HG02678 (cell line): ENCODE results near the gene SAC3D1.
A peak's percentile ranks its signal among the peaks of the same experiment; 100 is the strongest.
"Not testable (repeated sequence)": the region's sequence is repeated elsewhere in the genome, so short reads cannot be mapped to it uniquely, and the experiment has no call there.

Source experiments
- ATAC-seq: cut with Tn5 transposase; IDR thresholded peaks from one replicate; pipeline ENCODE4 v1.9.1; 2021; ENCODE audit warnings: mild to moderate bottlenecking, moderate library complexity; ENCODE audit not compliant: unreplicated experiment

SAC3D1 gene

GRCh38 chr11:65040847-65041622 lies at the start of gene SAC3D1:
TSS of gene SAC3D1 (plus strand) at chr11:65041210. CDS start at chr11:65041293, 83 bp downstream.
- peak; percentile 89 for ATAC-seq

DNA sequence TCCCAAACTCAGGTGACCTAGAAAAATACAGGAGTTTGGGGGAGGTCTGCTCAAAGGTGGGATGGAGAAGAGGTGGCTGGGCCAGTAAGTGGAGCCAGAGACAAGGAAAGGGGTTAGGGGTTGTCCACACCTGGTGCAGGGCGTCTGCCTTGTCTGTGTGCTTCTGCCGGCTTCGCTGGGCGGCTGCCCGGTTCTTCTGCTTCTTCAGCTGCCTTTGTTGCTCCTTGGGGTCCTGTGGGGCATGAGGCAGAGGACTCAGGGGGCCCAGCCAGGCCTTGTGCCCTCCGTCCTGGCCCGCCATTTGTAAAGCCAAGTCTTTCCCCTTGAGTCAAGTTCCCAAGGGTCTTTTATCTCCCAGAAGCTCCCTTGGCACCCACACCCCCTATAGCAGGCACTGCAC lies 46.7 kb upstream of the SAC3D1 start:
- ATAC-seq: no peak

DNA sequence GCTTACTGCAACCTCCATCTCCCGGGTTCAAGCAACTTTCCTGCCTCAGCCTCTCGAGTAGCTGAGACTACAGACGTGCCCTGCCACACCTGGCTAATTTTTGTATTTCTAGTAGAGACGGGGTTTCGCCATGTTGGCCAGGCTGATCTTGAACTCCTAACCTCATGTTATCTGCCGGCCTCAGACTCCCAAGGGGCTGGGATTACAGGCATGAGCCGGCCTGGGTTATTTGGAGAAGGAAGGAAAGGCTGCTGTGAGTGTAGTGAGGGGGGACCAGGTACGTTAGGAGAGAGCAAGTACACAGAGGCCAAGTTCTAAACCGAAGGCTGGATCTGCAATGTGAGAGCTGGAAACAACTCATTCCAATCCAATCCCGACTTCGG lies 44.7 kb upstream of the SAC3D1 start:
- no peak for ATAC-seq

DNA sequence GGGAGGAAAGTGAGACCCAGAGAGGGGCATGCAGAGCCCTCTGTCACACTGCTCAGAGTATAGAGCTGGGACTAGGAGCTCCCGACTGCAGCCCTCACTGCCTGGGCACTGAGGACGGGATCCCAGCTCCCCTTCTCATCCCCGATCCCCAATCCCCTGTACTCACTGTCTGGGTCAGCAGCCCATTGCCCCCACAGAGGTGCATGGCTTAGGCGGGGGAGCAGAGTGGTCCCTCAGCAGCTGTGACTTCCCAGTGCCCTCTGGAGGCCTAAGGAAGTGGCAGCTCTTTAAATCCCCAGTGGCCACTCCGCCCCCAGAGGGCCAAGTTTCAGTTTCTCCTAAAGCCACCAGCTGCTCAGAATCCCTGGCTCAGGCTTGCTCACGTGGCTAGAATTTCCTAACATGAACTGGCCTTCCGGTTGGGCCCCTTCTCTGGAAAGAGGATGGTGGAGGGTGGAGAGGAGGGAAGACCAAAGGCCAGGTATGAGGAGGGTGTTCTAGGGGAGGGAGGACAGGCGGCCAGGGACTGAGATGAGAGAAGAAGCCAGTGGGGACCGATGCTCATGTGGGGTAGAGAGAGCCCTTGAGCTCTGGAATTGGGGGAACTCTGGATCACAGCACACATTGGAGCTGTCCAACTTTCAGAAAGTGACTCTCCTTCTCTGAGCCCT lies 44.2 kb upstream of the SAC3D1 start, which contains the start of gene BATF2:
Gene BATF2 (minus strand): TSS at position 262 of the 671 bp plus-strand sequence. CDS start 57 bp downstream, at position 205.
- no peak for ATAC-seq

- no peak for ATAC-seq
Observed at GRCh38 chr11:64998141-64998540, 42.9 kb upstream of the SAC3D1 start.

GRCh38 chr11:64998690-64999431 lies 42.1 kb upstream of the SAC3D1 start:
- no peak for ATAC-seq

DNA sequence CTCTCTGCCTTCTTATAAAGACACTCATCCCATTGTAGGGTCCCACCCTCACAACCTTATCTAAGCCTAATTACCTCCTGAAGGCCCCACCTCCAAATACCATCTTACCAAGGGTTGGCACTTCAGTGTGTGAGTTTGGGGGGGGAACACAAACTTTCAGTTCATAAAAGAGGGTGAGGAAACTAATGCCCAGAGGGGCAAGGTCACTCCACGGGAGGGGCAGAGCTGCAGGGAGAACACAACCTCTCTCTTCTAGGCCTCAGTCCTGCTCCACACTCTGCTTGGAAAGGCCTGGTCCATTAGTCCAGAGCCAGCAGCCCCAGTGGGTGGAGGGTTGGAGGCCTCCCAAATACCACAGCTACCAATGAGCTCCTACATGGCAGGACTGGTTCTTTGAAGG lies 41.5 kb upstream of the SAC3D1 start:
- no peak for ATAC-seq

- ATAC-seq: no peak
Observed at GRCh38 chr11:65002706-65003105, 38.3 kb upstream of the SAC3D1 start.

DNA sequence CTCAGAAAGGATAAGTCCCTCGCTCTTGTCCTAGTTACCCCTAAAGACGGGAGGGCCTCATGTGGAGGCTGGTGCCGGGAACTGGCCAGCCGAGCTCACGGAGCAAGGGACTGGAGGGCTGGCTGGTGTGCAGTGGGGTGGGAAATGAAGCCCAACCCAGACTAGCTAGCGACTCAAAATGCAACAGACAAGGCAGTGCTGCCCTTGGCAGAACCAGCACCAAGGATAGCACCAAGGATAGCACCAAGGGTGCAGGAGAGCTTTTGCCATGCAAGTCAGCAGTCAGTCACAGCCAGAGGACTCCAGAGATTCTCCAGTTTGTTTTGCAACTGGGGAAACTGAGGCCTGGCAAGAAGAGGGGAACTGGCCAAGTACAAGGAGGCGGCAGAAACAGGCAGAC lies 37.7 kb upstream of the SAC3D1 start:
- ATAC-seq: no peak

GRCh38 chr11:65003968-65004367 lies 37.0 kb upstream of the SAC3D1 start:
- ATAC-seq: not testable (repeated sequence)

DNA sequence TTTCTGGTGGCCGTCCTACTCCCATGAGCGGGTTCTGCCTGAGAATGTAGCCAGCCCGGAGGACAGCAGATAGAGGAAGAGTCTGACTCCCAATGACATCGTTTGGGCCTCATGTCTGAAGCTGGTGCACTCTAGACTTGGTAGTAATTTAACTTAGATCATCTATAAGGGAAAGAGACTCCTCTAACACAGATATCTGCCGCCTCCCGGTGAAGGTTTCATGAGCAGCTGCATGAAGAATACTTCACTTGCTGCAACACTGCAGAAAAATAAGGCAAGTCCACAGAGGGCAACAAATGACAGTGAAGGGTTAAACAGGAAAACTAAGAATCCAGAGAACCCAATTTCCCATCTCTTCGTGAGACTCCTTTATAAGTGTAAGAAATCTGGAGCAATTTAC lies 33.0 kb upstream of the SAC3D1 start:
- ATAC-seq: no peak

GRCh38 chr11:65008873-65009272 lies 32.1 kb upstream of the SAC3D1 start:
- no peak for ATAC-seq

DNA sequence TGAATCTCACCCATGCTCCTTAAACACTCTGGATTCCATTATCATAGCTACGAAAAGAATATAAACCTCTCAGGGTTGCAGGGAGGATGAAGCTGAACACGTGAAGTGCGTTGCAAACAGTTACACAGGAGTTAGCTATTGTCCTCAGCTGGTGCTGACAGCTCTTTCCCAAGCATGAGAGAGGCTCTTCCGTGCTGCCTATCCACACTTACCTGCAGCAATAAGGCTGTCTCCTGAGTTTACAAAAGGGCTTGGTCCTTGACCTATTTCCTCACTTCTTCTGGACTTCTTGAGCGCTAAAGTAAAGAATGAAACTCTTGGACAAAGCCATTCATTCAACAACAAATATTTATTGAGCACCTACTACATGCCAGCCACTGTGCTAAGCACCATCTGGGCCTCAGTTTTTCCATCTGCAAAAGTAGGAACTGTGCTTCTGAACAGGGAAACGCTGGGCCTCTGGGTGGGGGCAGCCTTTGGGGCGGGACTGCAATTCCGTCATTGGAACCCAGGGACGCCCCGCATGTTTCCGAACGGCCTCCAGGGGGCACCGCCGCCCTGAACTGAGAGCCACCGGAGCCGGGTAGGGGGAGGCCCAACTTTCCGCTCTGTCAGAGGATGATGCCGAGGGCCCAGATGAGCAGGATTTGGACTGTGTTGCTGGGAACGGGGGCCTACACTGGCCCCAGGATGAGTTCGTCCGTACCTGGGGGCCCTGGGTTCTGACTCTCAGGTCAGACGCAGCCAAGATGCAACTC lies 27.7 kb upstream of the SAC3D1 start:
- ATAC-seq: peak; percentile 70

- ATAC-seq: peak; percentile 80
Observed at GRCh38 chr11:65013888-65014725, 26.9 kb upstream of the SAC3D1 start, which contains the start of gene ARL2. TSS of gene ARL2 (plus strand) at chr11:65014160. CDS start at chr11:65014208, 48 bp downstream.

- no peak for ATAC-seq
Observed at GRCh38 chr11:65014726-65015227, 26.2 kb upstream of the SAC3D1 start.

DNA sequence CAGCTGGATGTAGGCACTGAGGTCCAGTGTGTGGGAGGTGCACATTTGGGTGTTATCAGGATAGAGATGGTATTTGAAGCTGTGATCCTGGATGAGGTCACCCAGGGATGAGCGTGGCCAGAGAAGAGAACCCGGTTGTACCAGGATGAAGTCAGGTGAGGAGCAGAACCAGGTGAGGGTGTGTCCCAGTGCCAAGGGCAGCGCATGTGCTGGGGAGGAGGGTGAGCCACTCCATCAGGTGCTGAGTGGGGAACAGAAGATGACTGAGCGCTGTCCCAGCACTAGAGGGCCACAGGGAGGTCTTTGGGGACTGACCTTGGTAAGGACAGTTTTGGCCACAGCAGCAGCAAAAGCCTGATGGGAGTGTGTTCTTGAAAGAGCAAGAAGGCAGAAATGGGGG lies 24.3 kb upstream of the SAC3D1 start:
- ATAC-seq: no peak

DNA sequence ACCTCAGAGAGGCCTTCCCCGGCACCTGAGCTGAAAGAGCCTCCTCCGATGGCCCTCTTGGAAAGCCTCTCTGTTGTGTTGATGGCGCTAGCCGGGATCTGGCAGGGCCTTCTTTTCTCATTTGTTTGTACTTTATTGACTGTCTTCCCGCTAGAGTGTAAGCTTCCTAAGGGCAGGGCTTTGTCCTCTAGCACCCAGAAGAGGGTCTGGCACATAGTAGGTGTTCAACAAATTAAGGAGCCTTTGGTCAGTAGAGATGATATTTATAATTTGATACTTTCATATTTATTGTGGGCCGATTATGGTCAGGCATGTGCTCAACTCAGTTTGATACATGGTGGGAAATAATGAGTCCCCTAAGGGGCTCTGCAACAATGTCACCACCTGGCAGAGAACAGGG lies 23.1 kb upstream of the SAC3D1 start:
- no peak for ATAC-seq

DNA sequence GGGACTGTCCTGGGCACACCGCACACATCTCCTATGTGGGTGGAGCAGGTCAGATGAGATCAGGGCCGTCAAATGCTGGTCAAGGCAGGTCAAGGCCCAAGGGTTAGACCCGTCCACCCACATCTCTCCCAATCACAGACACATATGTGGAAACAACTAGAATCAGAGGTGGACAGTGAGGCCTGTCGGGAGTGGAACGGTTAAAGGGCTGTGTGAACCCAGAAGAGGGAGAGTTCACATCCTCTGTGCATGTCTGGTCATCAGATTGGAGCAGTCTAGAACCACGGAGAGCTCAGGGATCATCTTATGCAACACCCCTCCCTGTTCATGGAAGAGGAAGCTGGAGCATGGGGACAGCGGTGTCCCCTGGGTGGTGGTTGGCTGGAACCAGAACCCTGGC lies 21.2 kb upstream of the SAC3D1 start:
- no peak for ATAC-seq

DNA sequence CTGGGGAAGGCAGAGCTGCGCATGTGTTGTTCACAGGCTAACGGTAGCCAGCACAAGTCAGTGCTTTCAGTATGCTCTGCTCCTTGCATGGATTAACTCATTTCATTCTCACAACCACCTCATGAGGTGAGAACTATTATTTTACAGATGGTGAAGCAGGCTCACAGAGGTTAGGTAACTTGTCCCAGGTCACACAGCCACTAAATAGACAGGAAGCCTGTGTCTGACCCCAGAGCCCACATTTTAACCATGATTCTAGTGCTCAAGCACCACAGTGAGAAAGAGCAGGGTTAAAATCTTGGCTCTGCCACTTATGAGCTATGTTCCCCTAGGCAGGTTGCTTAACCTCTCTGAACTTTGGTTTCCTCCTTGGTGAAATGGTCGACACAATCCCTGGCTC lies 20.0 kb upstream of the SAC3D1 start:
- ATAC-seq: no peak

DNA sequence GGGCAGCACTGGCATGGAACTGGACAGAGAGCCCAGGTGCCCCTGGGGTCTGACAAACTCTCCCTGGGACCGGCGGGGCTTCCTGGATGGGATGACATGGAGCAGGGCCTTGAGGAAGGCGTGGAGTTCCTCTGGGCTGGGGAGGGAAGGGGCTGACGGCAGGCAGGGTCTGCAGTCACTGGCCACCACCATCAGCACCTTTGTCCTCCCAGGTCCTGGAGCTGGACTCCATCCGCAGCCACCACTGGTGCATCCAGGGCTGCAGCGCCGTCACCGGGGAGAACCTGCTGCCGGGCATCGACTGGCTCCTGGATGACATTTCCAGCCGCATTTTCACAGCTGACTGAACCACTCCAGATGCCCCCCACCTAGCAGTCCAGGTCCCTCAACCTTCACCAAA lies 19.5 kb upstream of the SAC3D1 start:
- no peak for ATAC-seq
